ENCODE measurements around the gene ANKH. TPM values are rescaled to one million over a fixed set of nuclear protein-coding genes. Genes with fewer than 3 reads are reported as not detected.

Gene ANKH
- total and polyA plus RNA-seq, 10 donors, result 9.0 to 87.3 (median 46.7) TPM

DNA sequence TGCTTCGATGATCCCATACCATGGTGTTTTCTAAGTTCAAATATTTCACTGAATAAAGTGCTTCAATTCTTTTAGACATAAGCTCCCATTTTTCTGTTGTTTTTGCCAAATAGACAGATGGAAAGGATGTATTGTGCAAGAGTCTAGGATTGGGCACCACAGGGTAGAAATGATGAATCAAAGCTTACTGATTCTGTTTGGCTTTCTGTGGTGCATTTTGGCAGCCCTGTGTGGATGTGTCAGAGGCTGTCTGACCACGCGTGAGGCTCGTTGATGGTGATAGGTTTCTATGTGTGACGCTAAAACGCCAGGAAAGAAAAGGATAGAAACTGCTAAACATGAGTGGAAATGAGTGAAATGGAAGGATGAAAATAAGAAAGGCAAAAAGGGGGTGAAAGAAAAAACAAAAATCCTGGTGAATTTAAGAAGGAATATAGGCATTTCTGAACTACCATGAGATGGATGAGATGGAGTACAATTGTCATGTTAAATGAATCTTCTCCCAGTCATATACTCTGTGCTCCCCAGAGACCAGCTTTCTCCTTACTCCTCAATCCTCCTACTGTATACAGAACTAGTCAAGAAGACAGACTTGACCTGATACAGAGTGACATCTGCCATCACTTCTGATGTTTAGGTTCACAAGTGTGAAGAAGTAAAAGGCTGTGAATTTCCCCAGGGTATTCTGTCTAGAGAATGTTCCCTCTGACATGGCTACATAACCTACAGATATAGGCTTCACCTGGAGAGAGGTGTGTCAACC, 54.4 kb downstream of the ANKH start:
- WGBS, 5 donors, result 80 to 88% (median 85%) methylated on average over 6 of the region's 6 CpGs
- peaks cover 0 to 22% (median 8%) of the 10 kb centered on the region in 6 donors for H3K4me1 ChIP-seq
- no peaks in the 10 kb centered on the region for H3K9me3 ChIP-seq
- no peak for TF ChIP-seq POLR2AphosphoS5 (IDR thresholded peaks at IDR 0.05)
- TF ChIP-seq, protein P1, sequence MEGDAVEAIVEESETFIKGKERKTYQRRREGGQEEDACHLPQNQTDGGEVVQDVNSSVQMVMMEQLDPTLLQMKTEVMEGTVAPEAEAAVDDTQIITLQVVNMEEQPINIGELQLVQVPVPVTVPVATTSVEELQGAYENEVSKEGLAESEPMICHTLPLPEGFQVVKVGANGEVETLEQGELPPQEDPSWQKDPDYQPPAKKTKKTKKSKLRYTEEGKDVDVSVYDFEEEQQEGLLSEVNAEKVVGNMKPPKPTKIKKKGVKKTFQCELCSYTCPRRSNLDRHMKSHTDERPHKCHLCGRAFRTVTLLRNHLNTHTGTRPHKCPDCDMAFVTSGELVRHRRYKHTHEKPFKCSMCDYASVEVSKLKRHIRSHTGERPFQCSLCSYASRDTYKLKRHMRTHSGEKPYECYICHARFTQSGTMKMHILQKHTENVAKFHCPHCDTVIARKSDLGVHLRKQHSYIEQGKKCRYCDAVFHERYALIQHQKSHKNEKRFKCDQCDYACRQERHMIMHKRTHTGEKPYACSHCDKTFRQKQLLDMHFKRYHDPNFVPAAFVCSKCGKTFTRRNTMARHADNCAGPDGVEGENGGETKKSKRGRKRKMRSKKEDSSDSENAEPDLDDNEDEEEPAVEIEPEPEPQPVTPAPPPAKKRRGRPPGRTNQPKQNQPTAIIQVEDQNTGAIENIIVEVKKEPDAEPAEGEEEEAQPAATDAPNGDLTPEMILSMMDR (IDR thresholded peaks at IDR 0.05 in 8 of 11, conservative IDR thresholded peaks at IDR 0.05 in 3 of 11), result no peak
- no peak for TF ChIP-seq POLR2A (IDR thresholded peaks at IDR 0.05)
- H3K36me3 ChIP-seq, result no peaks in the 10 kb centered on the region
- H3K27me3 ChIP-seq (replicated peaks in 1 of 7), result no peaks in the 10 kb centered on the region
- no peak for DNase-seq
- H3K27ac ChIP-seq, result no peak overlapping the region
- intact Hi-C loops (cut with DNase I; ENCODE audit: low total_unique reads), result no loop called here
- H3K4me3 ChIP-seq, result no peak overlapping the region

DNA sequence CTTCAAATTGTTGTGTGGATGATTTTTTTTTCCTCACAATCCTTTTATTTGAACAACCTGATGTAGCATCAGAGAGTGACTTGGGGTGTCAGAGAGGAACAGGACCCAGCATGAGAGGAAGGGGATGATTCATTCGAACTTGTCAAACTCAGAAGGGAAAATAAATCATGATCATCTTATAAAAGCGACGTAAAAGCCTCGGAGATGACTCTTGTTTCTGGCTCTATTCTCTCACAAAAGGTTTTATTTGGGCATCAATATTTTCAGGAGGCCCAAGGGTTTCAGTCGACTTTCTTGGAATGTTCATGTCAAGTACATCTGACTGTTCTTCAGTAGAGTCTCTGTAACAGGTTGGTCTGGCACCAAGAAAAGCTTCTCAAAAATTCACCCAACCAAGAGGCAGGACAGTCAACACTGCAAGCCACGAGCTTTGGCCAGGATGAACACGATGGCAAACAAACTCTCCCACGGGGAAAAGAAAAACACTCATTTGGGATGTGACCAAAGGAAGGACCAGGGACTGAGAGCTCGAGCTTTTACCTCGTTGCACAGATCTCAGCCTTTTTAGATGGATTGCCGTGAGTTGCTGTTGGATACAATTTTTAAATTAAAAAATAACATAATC, 55.1 kb downstream of the ANKH start:
- WGBS, 5 donors, result 82 to 93% (median 91%) methylated on average over 11 of the region's 11 CpGs
- Histone ChIP-seq H3K9me3 (no peaks in the 10 kb centered on the region), H3K27ac (no peak overlapping the region), H3K27me3 (replicated peaks in 1 of 7) (no peaks in the 10 kb centered on the region), H3K4me1 (peaks cover 0 to 29% (median 11%) of the 10 kb centered on the region in 6 donors), H3K4me3 (no peak overlapping the region), H3K36me3 (no peaks in the 10 kb centered on the region)
- DNase-seq, result no peak
- intact Hi-C loops (cut with DNase I; ENCODE audit: low total_unique reads), result no loop called here
- TF ChIP-seq POLR2A (IDR thresholded peaks at IDR 0.05), result no peak
- TF ChIP-seq, protein P1 (IDR thresholded peaks at IDR 0.05 in 8 of 11, conservative IDR thresholded peaks at IDR 0.05 in 3 of 11), result no peak
- TF ChIP-seq POLR2AphosphoS5 (IDR thresholded peaks at IDR 0.05), result no peak

DNA sequence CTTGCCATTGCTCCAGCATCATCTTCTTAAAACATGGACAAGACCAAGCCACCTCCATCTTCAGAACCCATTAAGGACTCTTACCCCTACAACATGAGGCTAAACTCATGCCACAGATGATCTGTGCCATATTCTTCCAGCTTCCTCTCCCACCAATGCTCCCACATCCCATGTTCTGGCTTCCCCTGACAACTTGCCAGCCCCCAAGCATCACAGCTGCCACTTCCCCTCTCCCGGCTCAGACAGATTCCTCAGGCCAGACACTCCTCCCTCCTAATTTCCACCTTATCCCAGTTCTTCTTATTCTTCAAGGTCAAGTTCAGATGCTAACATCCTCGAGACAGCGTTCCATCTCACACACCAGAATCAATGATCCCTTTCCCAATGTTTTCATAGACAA, 57.8 kb downstream of the ANKH start:
- Histone ChIP-seq H3K9me3 (no peaks in the 10 kb centered on the region), H3K36me3 (no peaks in the 10 kb centered on the region), H3K4me1 (peaks cover 15 to 53% (median 34%) of the 10 kb centered on the region in 6 donors), H3K27ac (no peak overlapping the region), H3K27me3 (replicated peaks in 1 of 7) (no peaks in the 10 kb centered on the region), H3K4me3 (no peak overlapping the region)
- TF ChIP-seq POLR2A (IDR thresholded peaks at IDR 0.05) (no peak), POLR2AphosphoS5 (IDR thresholded peaks at IDR 0.05) (no peak)
- TF ChIP-seq, protein P1 (IDR thresholded peaks at IDR 0.05 in 8 of 11, conservative IDR thresholded peaks at IDR 0.05 in 3 of 11), result no peak
- intact Hi-C loops (cut with DNase I; ENCODE audit: low total_unique reads), result no loop called here
- whole genome bisulfite sequencing, 5 donors, result 85 to 89% (median 88%) methylated on average over 3 of the region's 3 CpGs
- DNase-seq, result no peak

DNA sequence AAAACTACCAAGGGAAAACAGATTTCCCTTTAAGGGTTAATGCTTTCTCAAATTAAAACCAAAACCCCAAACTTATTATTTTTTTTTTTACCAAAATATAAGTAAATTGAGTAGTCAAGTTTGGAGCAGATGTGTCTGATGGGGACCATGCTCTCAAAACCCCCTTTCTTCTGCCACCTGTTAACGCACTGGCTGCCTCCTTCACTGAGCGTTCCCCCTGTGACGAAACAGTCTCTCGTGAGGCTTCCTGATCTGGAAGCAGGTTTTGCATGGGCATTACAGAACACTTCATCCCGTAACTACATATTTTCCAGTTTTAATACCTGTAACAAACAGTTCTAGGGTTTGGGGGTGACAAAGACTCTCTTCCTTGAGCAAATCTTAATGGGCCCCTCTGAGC, 59.4 kb downstream of the ANKH start:
- peaks cover 15 to 43% (median 34%) of the 10 kb centered on the region in 6 donors for H3K4me1 ChIP-seq
- peak overlapping the region in 1 of 8 donors; percentile 8 for H3K27ac ChIP-seq
- WGBS, 5 donors, result 54 to 80% (median 74%) methylated on average over 5 of the region's 5 CpGs
- no peaks in the 10 kb centered on the region for H3K36me3 ChIP-seq
- H3K9me3 ChIP-seq, result no peaks in the 10 kb centered on the region
- intact Hi-C loops (cut with DNase I; ENCODE audit: low total_unique reads), result no loop called here
- no peak overlapping the region for H3K4me3 ChIP-seq
- TF ChIP-seq POLR2AphosphoS5 (IDR thresholded peaks at IDR 0.05) (no peak), POLR2A (IDR thresholded peaks at IDR 0.05) (no peak)
- TF ChIP-seq, protein P1 (IDR thresholded peaks at IDR 0.05 in 8 of 11, conservative IDR thresholded peaks at IDR 0.05 in 3 of 11), result no peak
- no peak for DNase-seq
- no peaks in the 10 kb centered on the region for H3K27me3 ChIP-seq (replicated peaks in 1 of 7)
